Subcutaneous adipose tissue (tissue), 4 donors: Measurements from ENCODE around the gene UQCRH. TPM values are rescaled to one million over a fixed set of nuclear protein-coding genes. Genes with fewer than 3 reads are reported as not detected.

Experiments
- total RNA-seq, 4 donors: library from RNA; depleted of rRNA; stranded (reverse); fragments of >200 nt; gene quantifications; one replicate each; pipeline ENCODE4 v1.1.0, GENCODE V29; 2016
- TF ChIP-seq, protein P1 (sequence below): fragments of 450-650 bp; IDR thresholded peaks from one replicate; pipeline ENCODE4 v1.5.1; 2016; ENCODE audit warnings: low read depth, mild to moderate bottlenecking, control low read depth, antibody characterized with exemption, moderate library complexity

The UQCRH gene
- total RNA-seq, 4 donors from 2014 or later: 301 to 496 (median 395) TPM

- TF ChIP-seq, protein P1, sequence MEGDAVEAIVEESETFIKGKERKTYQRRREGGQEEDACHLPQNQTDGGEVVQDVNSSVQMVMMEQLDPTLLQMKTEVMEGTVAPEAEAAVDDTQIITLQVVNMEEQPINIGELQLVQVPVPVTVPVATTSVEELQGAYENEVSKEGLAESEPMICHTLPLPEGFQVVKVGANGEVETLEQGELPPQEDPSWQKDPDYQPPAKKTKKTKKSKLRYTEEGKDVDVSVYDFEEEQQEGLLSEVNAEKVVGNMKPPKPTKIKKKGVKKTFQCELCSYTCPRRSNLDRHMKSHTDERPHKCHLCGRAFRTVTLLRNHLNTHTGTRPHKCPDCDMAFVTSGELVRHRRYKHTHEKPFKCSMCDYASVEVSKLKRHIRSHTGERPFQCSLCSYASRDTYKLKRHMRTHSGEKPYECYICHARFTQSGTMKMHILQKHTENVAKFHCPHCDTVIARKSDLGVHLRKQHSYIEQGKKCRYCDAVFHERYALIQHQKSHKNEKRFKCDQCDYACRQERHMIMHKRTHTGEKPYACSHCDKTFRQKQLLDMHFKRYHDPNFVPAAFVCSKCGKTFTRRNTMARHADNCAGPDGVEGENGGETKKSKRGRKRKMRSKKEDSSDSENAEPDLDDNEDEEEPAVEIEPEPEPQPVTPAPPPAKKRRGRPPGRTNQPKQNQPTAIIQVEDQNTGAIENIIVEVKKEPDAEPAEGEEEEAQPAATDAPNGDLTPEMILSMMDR: no peak
Observed at GRCh38 chr1:46315669-46316403, 12.3 kb downstream of the UQCRH start.

GRCh38 chr1:46317323-46317722, 13.8 kb downstream of the UQCRH start:
- TF ChIP-seq, protein P1: no peak

DNA sequence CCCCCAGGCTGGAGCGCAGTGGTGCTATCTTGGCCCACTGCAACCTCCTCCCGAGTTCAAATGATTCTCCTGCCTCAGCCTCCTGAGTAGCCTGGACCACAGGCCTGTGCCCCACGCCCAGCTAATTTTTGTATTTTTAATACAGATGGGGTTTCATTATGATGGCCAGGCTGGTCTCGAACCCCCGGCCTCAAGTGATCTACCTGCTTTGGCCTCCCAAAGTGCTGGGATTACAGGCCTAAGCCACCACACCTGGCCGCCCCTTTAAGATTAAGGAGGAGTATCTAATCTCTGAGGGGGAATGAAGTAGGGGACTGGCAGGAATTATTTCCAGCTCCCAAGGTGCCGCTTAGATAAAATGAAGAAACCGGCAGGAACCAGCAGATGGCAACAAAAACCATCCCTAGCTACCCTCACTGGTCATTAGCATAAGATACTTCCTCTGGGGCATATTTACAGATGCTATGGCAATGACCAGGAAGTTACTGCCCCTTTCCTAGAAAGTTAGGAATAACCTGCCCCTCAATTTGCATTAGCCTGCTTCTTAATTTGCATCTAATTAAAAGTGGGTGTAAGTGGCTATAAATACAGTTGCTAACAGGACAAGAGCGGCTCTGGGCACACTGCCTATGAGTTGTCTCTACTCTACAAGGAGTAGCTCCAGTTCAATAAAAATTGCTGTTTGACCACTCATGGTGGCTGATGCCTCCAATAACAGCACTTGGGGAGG, 30.0 kb downstream of the UQCRH start:
- TF ChIP-seq, protein P1: no peak

DNA sequence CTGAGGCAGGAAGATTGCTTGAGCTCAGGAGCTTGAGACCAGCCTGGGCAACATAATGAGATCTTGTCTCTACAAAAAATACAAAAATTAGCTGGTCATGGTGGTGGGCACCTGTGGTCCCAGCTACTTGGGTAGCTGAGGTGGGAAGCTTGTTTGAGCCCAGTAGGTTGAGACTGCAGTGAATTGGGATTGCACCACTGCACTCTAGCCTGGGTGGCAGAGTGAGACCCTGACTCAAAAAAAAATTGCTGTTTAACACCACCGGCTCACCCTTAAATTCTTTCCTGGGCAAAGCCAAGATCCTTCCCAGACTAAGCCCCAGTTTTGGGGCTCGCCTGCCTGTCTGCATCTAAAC, 30.5 kb downstream of the UQCRH start:
- TF ChIP-seq, protein P1: no peak

- TF ChIP-seq, protein P1: no peak
Observed at GRCh38 chr1:46335081-46335480, 31.6 kb downstream of the UQCRH start.

DNA sequence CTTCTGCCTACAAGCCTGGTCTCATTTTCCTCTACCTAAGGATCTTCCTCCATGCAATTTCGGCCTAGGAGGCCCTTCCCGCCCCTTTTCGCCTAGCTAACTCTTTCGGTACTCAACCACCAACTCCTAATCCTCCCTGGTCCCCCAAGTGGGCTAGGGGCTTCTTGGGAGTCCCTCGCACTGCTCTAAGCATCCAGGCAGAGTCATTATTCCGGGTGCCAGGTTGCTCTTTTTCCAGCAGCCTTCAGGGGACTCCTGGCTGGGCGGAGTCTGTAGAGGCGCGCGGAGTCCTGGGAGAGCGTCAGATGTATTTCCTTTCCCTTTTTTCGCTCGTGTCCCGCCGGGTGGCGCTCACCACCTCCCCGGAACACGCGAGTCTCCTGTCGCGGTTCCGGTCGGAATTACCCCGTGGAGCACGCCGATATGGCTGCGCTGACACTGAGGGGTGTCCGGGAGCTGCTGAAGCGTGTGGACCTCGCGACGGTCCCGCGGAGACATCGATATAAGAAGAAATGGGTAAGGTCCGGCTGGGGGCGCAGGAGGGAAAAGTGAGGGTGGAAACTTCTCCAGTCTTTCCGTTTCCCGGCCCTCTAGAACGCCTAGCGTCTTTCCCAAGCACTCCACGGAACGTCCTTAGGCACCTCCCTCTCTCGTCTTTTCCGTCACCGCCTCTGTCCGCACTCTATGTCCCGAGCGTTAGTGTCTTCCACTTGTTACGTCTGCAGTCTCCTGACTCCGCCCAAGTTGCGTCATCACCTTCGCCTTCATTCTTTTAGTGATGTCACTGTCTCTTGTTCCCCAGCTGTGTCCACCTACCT, 37.1 kb downstream of the UQCRH start, which contains the start of gene NSUN4:
NSUN4 (plus strand) TSS at position 404 of the 818 bp plus-strand sequence; CDS start at position 424, 20 bp downstream.
- TF ChIP-seq, protein P1: no peak
